ENCODE results near the gene GNG12. TPM values are rescaled to one million over a fixed set of nuclear protein-coding genes. Genes with fewer than 3 reads are reported as not detected.

The GNG12 gene
- total and polyA plus RNA-seq, 9 of the 15 experiments (the other 6 are each of a cell fraction or from before 2014, with no cell fraction given), result 2.6 to 6.0 (median 4.1) TPM

DNA sequence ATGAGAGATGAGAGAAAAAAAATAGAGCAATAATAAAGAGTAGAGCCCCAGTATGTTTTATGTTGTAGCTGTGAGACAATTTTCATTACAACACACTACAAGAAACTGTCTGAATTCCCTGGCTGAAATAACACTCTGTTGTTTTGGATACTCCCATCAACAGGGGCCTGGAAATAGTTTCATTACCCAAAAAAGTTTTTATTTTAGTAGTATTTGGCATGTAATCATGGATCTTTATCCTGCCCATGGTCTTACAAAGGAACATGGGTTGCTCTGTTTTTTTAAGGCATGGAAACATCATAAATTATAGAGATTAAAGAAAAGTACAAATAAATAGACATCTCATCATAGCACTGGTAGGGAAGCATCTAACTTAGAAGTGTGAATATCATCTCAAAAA is 56.3 kb downstream of the GNG12 start:
- DNase-seq (ENCODE audit: extremely low read depth in 1 of 4, low spot score in 3 of 4) (no peak), FAIRE-seq (no peak), ATAC-seq (no peak)
- Histone ChIP-seq H4K20me1 (replicated peaks; ENCODE audit: control insufficient read depth, insufficient read depth, low read length) (no peaks in the 10 kb centered on the region), H3K27me3 (ENCODE audit: control insufficient read depth in 2 of 2, insufficient read depth in 2 of 2, low read length in 2 of 2) (peaks cover 4 to 5% of the 10 kb centered on the region in 2 experiments; a peak in 3 of 5 replicates), H3K9me3 (replicated peaks; ENCODE audit: control insufficient read depth, insufficient read depth, low read depth, low read length) (no peaks in the 10 kb centered on the region), H3K4me2 (ENCODE audit: insufficient read depth, low read length) (no peak overlapping the region), H3K36me3 (ENCODE audit: control insufficient read depth, insufficient read depth, low read length) (no peaks in the 10 kb centered on the region), H3K27ac (ENCODE audit: extremely low read depth, low read depth, low read length) (no peak overlapping the region), H3K9ac (ENCODE audit: insufficient read depth in 1 of 2, low read depth in 2 of 2, low read length in 2 of 2) (no peak overlapping the region), H2AFZ (ENCODE audit: low read depth, low read length) (no peak overlapping the region), H3K4me3 (no peak overlapping the region), H3K79me2 (ENCODE audit: control insufficient read depth, insufficient read depth, low read length) (no peaks in the 10 kb centered on the region), H3K9me1 (ENCODE audit: control insufficient read depth, insufficient read depth, low read length) (no peaks in the 10 kb centered on the region), H3K4me1 (replicated peaks in 1 of 2; ENCODE audit: control insufficient read depth in 2 of 2, insufficient read depth in 2 of 2, low read length in 2 of 2) (no peaks in the 10 kb centered on the region; a peak in 1 of 5 replicates)
- in situ Hi-C loops (cut with MboI) (no loop called here), intact Hi-C loops (cut with micrococcal nuclease) (no loop called here)
- CTCF ChIA-PET (ENCODE audit: low intra/inter-chr PET ratio), result no interaction called here
- TF ChIP-seq HIVEP1 (CRISPR knock-in tag; IDR thresholded peaks at IDR 0.05) (no peak), DDX20 (tag; IDR thresholded peaks at IDR 0.05; ENCODE audit: low read depth) (no peak), RB1 (IDR thresholded peaks at IDR 0.05; ENCODE audit: low read depth) (no peak), MAFK (IDR thresholded peaks at IDR 0.05; ENCODE audit: low read length) (no peak), FIP1L1 (IDR thresholded peaks at IDR 0.05; ENCODE audit: low read depth, low read length, poor library complexity, severe bottlenecking) (no peak), RFX1 (IDR thresholded peaks at IDR 0.05) (no peak), ZNF253 (CRISPR knock-in tag; conservative IDR thresholded peaks at IDR 0.05) (no peak), ZBTB43 (CRISPR knock-in tag; IDR thresholded peaks at IDR 0.05) (no peak), FOXP1 (CRISPR knock-in tag; IDR thresholded peaks at IDR 0.05) (no peak), NCOA4 (IDR thresholded peaks at IDR 0.05; ENCODE audit: partially characterized antibody) (no peak), TAF1 (IDR thresholded peaks at IDR 0.05; ENCODE audit: control insufficient read depth, extremely low read depth, insufficient read depth, low read length, severe bottlenecking) (no peak), HSF4 (CRISPR knock-in tag; IDR thresholded peaks at IDR 0.05; ENCODE audit: borderline replicate concordance) (no peak), CHD4 (IDR thresholded peaks at IDR 0.05; ENCODE audit: insufficient read depth, insufficient replicate concordance, low read depth, low read length, poor library complexity, severe bottlenecking) (no peak)
- TF ChIP-seq, protein P1, sequence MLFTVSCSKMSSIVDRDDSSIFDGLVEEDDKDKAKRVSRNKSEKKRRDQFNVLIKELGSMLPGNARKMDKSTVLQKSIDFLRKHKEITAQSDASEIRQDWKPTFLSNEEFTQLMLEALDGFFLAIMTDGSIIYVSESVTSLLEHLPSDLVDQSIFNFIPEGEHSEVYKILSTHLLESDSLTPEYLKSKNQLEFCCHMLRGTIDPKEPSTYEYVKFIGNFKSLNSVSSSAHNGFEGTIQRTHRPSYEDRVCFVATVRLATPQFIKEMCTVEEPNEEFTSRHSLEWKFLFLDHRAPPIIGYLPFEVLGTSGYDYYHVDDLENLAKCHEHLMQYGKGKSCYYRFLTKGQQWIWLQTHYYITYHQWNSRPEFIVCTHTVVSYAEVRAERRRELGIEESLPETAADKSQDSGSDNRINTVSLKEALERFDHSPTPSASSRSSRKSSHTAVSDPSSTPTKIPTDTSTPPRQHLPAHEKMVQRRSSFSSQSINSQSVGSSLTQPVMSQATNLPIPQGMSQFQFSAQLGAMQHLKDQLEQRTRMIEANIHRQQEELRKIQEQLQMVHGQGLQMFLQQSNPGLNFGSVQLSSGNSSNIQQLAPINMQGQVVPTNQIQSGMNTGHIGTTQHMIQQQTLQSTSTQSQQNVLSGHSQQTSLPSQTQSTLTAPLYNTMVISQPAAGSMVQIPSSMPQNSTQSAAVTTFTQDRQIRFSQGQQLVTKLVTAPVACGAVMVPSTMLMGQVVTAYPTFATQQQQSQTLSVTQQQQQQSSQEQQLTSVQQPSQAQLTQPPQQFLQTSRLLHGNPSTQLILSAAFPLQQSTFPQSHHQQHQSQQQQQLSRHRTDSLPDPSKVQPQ (CRISPR knock-in tag; IDR thresholded peaks at IDR 0.05; ENCODE audit: borderline replicate concordance), result no peak
- TF ChIP-seq, protein P2, sequence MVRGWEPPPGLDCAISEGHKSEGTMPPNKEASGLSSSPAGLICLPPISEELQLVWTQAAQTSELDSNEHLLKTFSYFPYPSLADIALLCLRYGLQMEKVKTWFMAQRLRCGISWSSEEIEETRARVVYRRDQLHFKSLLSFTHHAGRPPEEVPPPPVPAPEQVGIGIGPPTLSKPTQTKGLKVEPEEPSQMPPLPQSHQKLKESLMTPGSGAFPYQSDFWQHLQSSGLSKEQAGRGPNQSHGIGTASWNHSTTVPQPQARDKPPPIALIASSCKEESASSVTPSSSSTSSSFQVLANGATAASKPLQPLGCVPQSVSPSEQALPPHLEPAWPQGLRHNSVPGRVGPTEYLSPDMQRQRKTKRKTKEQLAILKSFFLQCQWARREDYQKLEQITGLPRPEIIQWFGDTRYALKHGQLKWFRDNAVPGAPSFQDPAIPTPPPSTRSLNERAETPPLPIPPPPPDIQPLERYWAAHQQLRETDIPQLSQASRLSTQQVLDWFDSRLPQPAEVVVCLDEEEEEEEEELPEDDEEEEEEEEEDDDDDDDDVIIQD (CRISPR knock-in tag; IDR thresholded peaks at IDR 0.05), result no peak
- TF ChIP-seq, protein P3, sequence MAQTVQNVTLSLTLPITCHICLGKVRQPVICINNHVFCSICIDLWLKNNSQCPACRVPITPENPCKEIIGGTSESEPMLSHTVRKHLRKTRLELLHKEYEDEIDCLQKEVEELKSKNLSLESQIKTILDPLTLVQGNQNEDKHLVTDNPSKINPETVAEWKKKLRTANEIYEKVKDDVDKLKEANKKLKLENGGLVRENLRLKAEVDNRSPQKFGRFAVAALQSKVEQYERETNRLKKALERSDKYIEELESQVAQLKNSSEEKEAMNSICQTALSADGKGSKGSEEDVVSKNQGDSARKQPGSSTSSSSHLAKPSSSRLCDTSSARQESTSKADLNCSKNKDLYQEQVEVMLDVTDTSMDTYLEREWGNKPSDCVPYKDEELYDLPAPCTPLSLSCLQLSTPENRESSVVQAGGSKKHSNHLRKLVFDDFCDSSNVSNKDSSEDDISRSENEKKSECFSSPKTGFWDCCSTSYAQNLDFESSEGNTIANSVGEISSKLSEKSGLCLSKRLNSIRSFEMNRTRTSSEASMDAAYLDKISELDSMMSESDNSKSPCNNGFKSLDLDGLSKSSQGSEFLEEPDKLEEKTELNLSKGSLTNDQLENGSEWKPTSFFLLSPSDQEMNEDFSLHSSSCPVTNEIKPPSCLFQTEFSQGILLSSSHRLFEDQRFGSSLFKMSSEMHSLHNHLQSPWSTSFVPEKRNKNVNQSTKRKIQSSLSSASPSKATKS (CRISPR knock-in tag; IDR thresholded peaks at IDR 0.05), result no peak
- POLR2A ChIA-PET, result no interaction called here
- BruUV-seq (replicated peaks), result no TSS peak

Data from K562 (cell line).